IMR-90 (cell line): ENCODE measurements around the gene SORBS1. TPM values are rescaled to one million over a fixed set of nuclear protein-coding genes. Genes with fewer than 3 reads are reported as not detected.

ENCODE experiments used
- ATAC-seq: fragments of 200-7000 bp; cut with Tn5 transposase; 2 replicates; pipeline ENCODE4 v1.9.1; 2020; ENCODE audit warnings: low read depth, mild to moderate bottlenecking, moderate library complexity
- BruUV-seq: library from RNA; stranded (reverse); fragments of 400-500 nt; replicated peaks from 2 replicates; lab custom pipeline; 2021; lab: Mats Ljungman, UMichigan
- CTCF ChIA-PET: fragments of 300-600 bp; formaldehyde crosslinking; extraction: SDS; loops from one replicate; lab custom pipeline; 2021; ENCODE audit warnings: antibody characterized with exemption; lab: Yijun Ruan, JAX
- POLR2A ChIA-PET: fragments of 300-600 bp; sonication (Branson Sonifier 250); formaldehyde crosslinking; loops from one replicate; lab custom pipeline; 2022; ENCODE audit warnings: antibody characterized with exemption; ENCODE audit not compliant: unreplicated experiment; lab: Charles Lee
- DNase-seq: peaks from one replicate; pipeline ENCODE4 v3.0.0; 2013
- H2AFZ ChIP-seq: replicated peaks from 2 replicates; pipeline ENCODE3; 2013; ENCODE audit warnings: low read length, mild to moderate bottlenecking; ENCODE audit not compliant: poor library complexity
- H2AK5ac ChIP-seq: 2 replicates; pipeline ENCODE4 v1.6.1; 2013; ENCODE audit warnings: low read depth, low read length, inconsistent platforms
- H2AK9ac ChIP-seq: replicated peaks from 2 replicates; pipeline ENCODE3; 2013; ENCODE audit warnings: mild to moderate bottlenecking, low read depth, low read length, moderate library complexity; ENCODE audit not compliant: poor library complexity
- H2BK120ac ChIP-seq: 2 replicates; pipeline ENCODE4 v1.6.1; 2013; ENCODE audit warnings: low read depth, low read length, inconsistent platforms
- H2BK15ac ChIP-seq: 3 replicates; pipeline ENCODE4 v1.6.1; 2013; ENCODE audit warnings: low read depth, low read length, inconsistent platforms
- H2BK20ac ChIP-seq: 2 replicates; pipeline ENCODE4 v1.6.1; 2013; ENCODE audit warnings: low read depth, mild to moderate bottlenecking, inconsistent platforms, low read length, moderate library complexity
- H2BK5ac ChIP-seq: 2 replicates; pipeline ENCODE4 v1.6.1; 2013; ENCODE audit warnings: mild to moderate bottlenecking, low read depth, low read length, inconsistent platforms; ENCODE audit not compliant: poor library complexity, severe bottlenecking
- H3K14ac ChIP-seq: replicated peaks from 2 replicates; pipeline ENCODE4 v1.6.1; 2013; ENCODE audit warnings: low read depth, low read length, inconsistent platforms
- H3K18ac ChIP-seq: 2 replicates; pipeline ENCODE4 v1.6.1; 2013; ENCODE audit warnings: low read depth, low read length, control low read depth
- H3K23ac ChIP-seq: 2 replicates; pipeline ENCODE4 v1.6.1; 2013; ENCODE audit warnings: low read depth, low read length, inconsistent platforms
- H3K27ac ChIP-seq: 2 replicates; pipeline ENCODE4 v1.5.1; 2013; ENCODE audit warnings: mild to moderate bottlenecking, control low read depth, low read length; ENCODE audit not compliant: insufficient read depth
- H3K27me3 ChIP-seq: 2 replicates; pipeline ENCODE4 v1.6.1; 2013; ENCODE audit warnings: low read length; ENCODE audit not compliant: control insufficient read depth, insufficient read depth
- H3K36me3 ChIP-seq: 2 replicates; pipeline ENCODE4 v1.6.1; 2013; ENCODE audit warnings: low read length, mixed read lengths; ENCODE audit not compliant: control insufficient read depth, insufficient read depth
- H3K4ac ChIP-seq: 2 replicates; pipeline ENCODE4 v1.6.1; 2013; ENCODE audit warnings: low read depth, low read length, inconsistent platforms
- H3K4me1 ChIP-seq: 2 replicates; pipeline ENCODE4 v1.6.1; 2013; ENCODE audit warnings: low read length, mixed read lengths; ENCODE audit not compliant: control insufficient read depth, insufficient read depth
- H3K4me2 ChIP-seq: 2 replicates; pipeline ENCODE4 v1.6.1; 2013; ENCODE audit warnings: low read depth, mild to moderate bottlenecking, control low read depth, low read length, moderate library complexity
- H3K4me3 ChIP-seq: 2 replicates; pipeline ENCODE4 v1.5.1; 2013; ENCODE audit warnings: low read depth, mild to moderate bottlenecking, control low read depth, low read length, moderate library complexity; ENCODE audit not compliant: insufficient read depth
- H3K56ac ChIP-seq: 2 replicates; pipeline ENCODE4 v1.6.1; 2013; ENCODE audit warnings: low read length, inconsistent platforms; ENCODE audit not compliant: insufficient read depth; ENCODE audit errors: extremely low read depth
- H3K79me1 ChIP-seq, 2 experiments: 2 replicates each; pipeline ENCODE4 v1.6.1; 2013; ENCODE audit warnings: low read length in 2 of 2, inconsistent platforms in 1 of 2, low read depth in 1 of 2
- H3K9ac ChIP-seq: 2 replicates; pipeline ENCODE4 v1.6.1; 2013; ENCODE audit warnings: low read depth, low read length, control low read depth
- H3K9me1 ChIP-seq: 2 replicates; pipeline ENCODE4 v1.6.1; 2013; ENCODE audit warnings: low read length, inconsistent platforms; ENCODE audit not compliant: insufficient read depth
- H3K9me3 ChIP-seq: 2 replicates; pipeline ENCODE4 v1.6.1; 2013; ENCODE audit warnings: low read length; ENCODE audit not compliant: control insufficient read depth, insufficient read depth
- H4K20me1 ChIP-seq: 2 replicates; pipeline ENCODE4 v1.6.1; 2013; ENCODE audit warnings: low read length, inconsistent platforms; ENCODE audit not compliant: insufficient read depth
- H4K5ac ChIP-seq: 2 replicates; pipeline ENCODE4 v1.6.1; 2013; ENCODE audit warnings: mild to moderate bottlenecking, low read depth, low read length, control low read depth
- H4K8ac ChIP-seq, 2 experiments: 2 replicates each; pipeline ENCODE4 v1.6.1; 2013; ENCODE audit warnings: low read depth in 2 of 2, low read length in 2 of 2, control low read depth in 1 of 2, inconsistent platforms in 1 of 2
- H4K91ac ChIP-seq: 2 replicates; pipeline ENCODE4 v1.6.1; 2013; ENCODE audit warnings: low read depth, low read length, inconsistent platforms; ENCODE audit not compliant: insufficient read depth
- MXI1 ChIP-seq: IDR thresholded peaks from 2 replicates; pipeline ENCODE4 v1.6.1; 2012; ENCODE audit warnings: low read depth, mild to moderate bottlenecking, low read length, moderate library complexity, borderline replicate concordance
- WGBS, 2 experiments: methylation state at CpG; one replicate each; pipeline versions ENCODE4 v1.1.5 to v1.1.7; 2013; ENCODE audit warnings: missing lambda C conversion rate in 2 of 2; ENCODE audit not compliant: insufficient read length in 1 of 2; ENCODE audit errors: extremely low coverage in 2 of 2; 5-methylcytosine and 5-hydroxymethylcytosine counted together
- dilution Hi-C: fragments of 300-500 bp; cut with HindIII; formaldehyde crosslinking; loops from one replicate; pipeline ENCODE4 v1.14.3; 2018; ENCODE audit warnings: low sequenced_read_pairs; ENCODE audit not compliant: unreplicated experiment
- in situ Hi-C: fragments of 300-500 bp; cut with MboI; formaldehyde crosslinking; loops from 3 replicates; pipeline ENCODE4 v1.14.3; 2019; ENCODE audit warnings: low sequenced_read_pairs, inconsistent platforms, mixed read lengths
- intact Hi-C: fragments of 100-400 bp; cut with micrococcal nuclease; formaldehyde crosslinking; loops from 2 replicates; pipeline ENCODE4 v1.10.0; 2022
- polyA plus RNA-seq, 3 experiments: library from polyadenylated mRNA; depleted of rRNA; stranded (reverse); fragments of >200 nt; gene quantifications; 2 replicates each; pipeline ENCODE4 v1.2.3, GENCODE V29; 2012; ENCODE audit warnings: low replicate concordance in 1 of 3
- total RNA-seq: library from RNA; depleted of rRNA; stranded (reverse); fragments of >200 nt; gene quantifications from 2 replicates; pipeline ENCODE4 v1.2.3, GENCODE V29; 2012

The SORBS1 gene
- total and polyA plus RNA-seq, 2 of the 4 experiments (the other 2 are of a cell fraction): 0.18 to 0.32 TPM

GRCh38 chr10:95423164-95424005 lies 137.8 kb downstream of the SORBS1 start:
- Histone ChIP-seq H2AK5ac (no peak overlapping the region), H3K9me3 (no peaks in the 10 kb centered on the region), H3K9me1 (no peaks in the 10 kb centered on the region), H2BK5ac (no peak overlapping the region), H3K36me3 (no peaks in the 10 kb centered on the region), H4K5ac (no peak overlapping the region), H3K4me1 (no peaks in the 10 kb centered on the region), H2AFZ (no peak overlapping the region), H3K4ac (no peak overlapping the region), H3K4me3 (no peak overlapping the region), H2AK9ac (no peak overlapping the region), H3K79me1 (no peaks in the 10 kb centered on the region), H4K20me1 (no peaks in the 10 kb centered on the region), H3K27ac (no peak overlapping the region), H3K18ac (no peak overlapping the region), H3K4me2 (no peak overlapping the region), H2BK20ac (no peak overlapping the region), H2BK15ac (no peak overlapping the region), H3K14ac (no peak overlapping the region), H4K8ac (no peak overlapping the region), H3K9ac (no peak overlapping the region), H2BK120ac (no peak overlapping the region), H3K56ac (no peak overlapping the region), H3K23ac (no peak overlapping the region), H3K27me3 (peaks cover 14% of the 10 kb centered on the region), H4K91ac (no peak overlapping the region)
- dilution Hi-C loops (no loop called here), in situ Hi-C loops (no loop called here), intact Hi-C loops (no loop called here)
- ATAC-seq (no peak), DNase-seq (no peak)
- BruUV-seq: no TSS peak
- POLR2A ChIA-PET: no interaction called here
- TF ChIP-seq MXI1: no peak
- CTCF ChIA-PET: no interaction called here
- WGBS, 2 experiments: 42% methylated on average over 2 of the region's 6 CpGs; no CpG with 5 or more reads in 1 of the 2 experiments
